HepG2 (cell line): ENCODE measurements around the gene CLDN20. TPM values are rescaled to one million over a fixed set of nuclear protein-coding genes. Genes with fewer than 3 reads are reported as not detected.

ENCODE experiments used
- ATAC-seq: fragments of 200-7000 bp; cut with Tn5 transposase; 3 replicates; pipeline ENCODE4 v1.9.1; 2020; ENCODE audit warnings: mild to moderate bottlenecking, moderate library complexity
- BruUV-seq: library from RNA; stranded (reverse); fragments of 400-500 nt; replicated peaks from 2 replicates; lab custom pipeline; 2021; lab: Mats Ljungman, UMichigan
- CTCF ChIA-PET: fragments of 300-600 bp; formaldehyde crosslinking; extraction: SDS; loops from one replicate; lab custom pipeline; 2021; ENCODE audit warnings: low total read pairs, inconsistent platforms, low intra/inter-chr PET ratio; lab: Yijun Ruan, JAX
- POLR2A ChIA-PET: fragments of 350-600 bp; sonication (Branson Sonifier 250); formaldehyde crosslinking; loops from one replicate; lab custom pipeline; 2020; ENCODE audit warnings: antibody characterized with exemption, inconsistent platforms; lab: Yijun Ruan, JAX
- DNase-seq: peaks from one replicate; pipeline ENCODE4 v3.0.0-alpha.2; 2015; ENCODE audit warnings: low spot score
- FAIRE-seq: peaks from 3 replicates; lab custom pipeline; 2011; peaks lifted over from hg19 to GRCh38; lab: Jason Lieb, UNC
- H2AFZ ChIP-seq: one replicate; pipeline ENCODE4 v1.6.1; 2011; ENCODE audit warnings: low read length, inconsistent platforms
- H3K27ac ChIP-seq: fragments of 300-600 bp; 3 replicates; pipeline ENCODE4 v1.8.0; 2011; ENCODE audit warnings: mixed run types, mild to moderate bottlenecking, mixed read lengths, low read length, inconsistent platforms; ENCODE audit not compliant: insufficient read depth; ENCODE audit errors: extremely low read length
- H3K27me3 ChIP-seq, 2 experiments: fragments of 200-600 bp in 1 of 2; 2 replicates in 1 of 2; 3 replicates in 1 of 2; pipeline versions ENCODE4 v1.6.0 to v1.8.0; 2011; ENCODE audit warnings: low read length in 2 of 2, mild to moderate bottlenecking in 2 of 2, moderate library complexity in 2 of 2, inconsistent platforms in 1 of 2; ENCODE audit not compliant: insufficient read depth in 2 of 2, control insufficient read depth in 1 of 2
- H3K36me3 ChIP-seq, 2 experiments: fragments of 200-600 bp in 1 of 2; replicated peaks in 1 of 2; 2 replicates in 1 of 2; 3 replicates in 1 of 2; pipeline versions ENCODE4 v1.5.1 to v1.8.0; 2011; ENCODE audit warnings: low read length in 2 of 2, inconsistent platforms in 1 of 2; ENCODE audit not compliant: insufficient read depth in 2 of 2, control insufficient read depth in 1 of 2
- H3K4me1 ChIP-seq: 2 replicates; pipeline ENCODE4 v1.5.1; 2012; ENCODE audit warnings: low read length, inconsistent platforms; ENCODE audit not compliant: insufficient read depth
- H3K4me2 ChIP-seq: 2 replicates; pipeline ENCODE4 v1.6.0; 2011; ENCODE audit warnings: low read depth, low read length, inconsistent platforms
- H3K4me3 ChIP-seq, 3 experiments: fragments of 200-600 bp in 1 of 3; sonication (generic), shearing (Covaris generic) in 1 of 3; replicated peaks in 1 of 3; 2 replicates each; pipeline ENCODE4 v1.5.1; 2011 to 2016; ENCODE audit warnings: low read length in 3 of 3, inconsistent platforms in 2 of 3, low read depth in 2 of 3, mild to moderate bottlenecking in 2 of 3, control low read depth in 1 of 3, mixed read lengths in 1 of 3; ENCODE audit not compliant: insufficient read depth in 1 of 3
- H3K79me2 ChIP-seq: one replicate; pipeline ENCODE4 v1.6.1; 2011; ENCODE audit warnings: low read length, inconsistent platforms; ENCODE audit not compliant: insufficient read depth
- H3K9ac ChIP-seq: 2 replicates; pipeline ENCODE4 v1.6.0; 2011; ENCODE audit warnings: mild to moderate bottlenecking, low read depth, low read length, inconsistent platforms; ENCODE audit not compliant: insufficient read depth
- H3K9me3 ChIP-seq: 2 replicates; pipeline ENCODE4 v1.5.1; 2012; ENCODE audit warnings: mild to moderate bottlenecking, low read length
- H4K20me1 ChIP-seq: 2 replicates; pipeline ENCODE4 v1.6.0; 2011; ENCODE audit warnings: inconsistent platforms, mild to moderate bottlenecking, low read length, moderate library complexity; ENCODE audit not compliant: insufficient read depth
- AFF4 ChIP-seq: sonication (generic); formaldehyde crosslinking; IDR thresholded peaks from 2 replicates; pipeline ENCODE4 v1.4.0; 2020; ENCODE audit warnings: missing genetic modification reagents
- AGO2 ChIP-seq: fragments of 200-400 bp; formaldehyde crosslinking; optimal IDR thresholded peaks from 2 replicates; pipeline ENCODE3; 2017; ENCODE audit warnings: mild to moderate bottlenecking, low read depth, low read length, moderate library complexity
- CBX5 ChIP-seq: sonication (generic); formaldehyde crosslinking; IDR thresholded peaks from 2 replicates; pipeline ENCODE4 v1.4.0; 2020; ENCODE audit warnings: missing genetic modification reagents, borderline replicate concordance
- GMEB1 ChIP-seq: sonication (generic); formaldehyde crosslinking; IDR thresholded peaks from 2 replicates; pipeline ENCODE4 v1.5.1; 2020; ENCODE audit warnings: missing genetic modification reagents, mild to moderate bottlenecking, borderline replicate concordance
- KDM2A ChIP-seq: sonication (generic); formaldehyde crosslinking; IDR thresholded peaks from 2 replicates; pipeline ENCODE4 v1.4.0; 2020; ENCODE audit warnings: low read depth, missing genetic modification reagents, borderline replicate concordance
- KDM5A ChIP-seq: fragments of 200-600 bp; sonication (generic); IDR thresholded peaks from 2 replicates; pipeline ENCODE4 v1.7.0; 2018; ENCODE audit warnings: antibody characterized with exemption, mild to moderate bottlenecking, low read length, borderline replicate concordance
- PRPF4 ChIP-seq: fragments of 200-400 bp; formaldehyde crosslinking; IDR thresholded peaks from 2 replicates; pipeline ENCODE4 v1.6.1; 2016; ENCODE audit warnings: low read length, low read depth; ENCODE audit not compliant: poor library complexity, severe bottlenecking
- REXO4 ChIP-seq: sonication (generic); formaldehyde crosslinking; IDR thresholded peaks from 2 replicates; pipeline ENCODE4 v1.8.0; 2022; ENCODE audit warnings: missing genetic modification reagents, mild to moderate bottlenecking, borderline replicate concordance
- ZNF20 ChIP-seq: sonication (generic); formaldehyde crosslinking; IDR thresholded peaks from 2 replicates; pipeline ENCODE4 v1.4.0; 2020; ENCODE audit warnings: mild to moderate bottlenecking, moderate library complexity, missing genetic modification reagents
- ZNF230 ChIP-seq: sonication (generic); formaldehyde crosslinking; IDR thresholded peaks from 2 replicates; pipeline ENCODE4 v1.4.0; 2020; ENCODE audit warnings: mild to moderate bottlenecking, missing genetic modification reagents
- ZNF354B ChIP-seq: sonication (generic); formaldehyde crosslinking; IDR thresholded peaks from 2 replicates; pipeline ENCODE4 v1.8.0; 2022; ENCODE audit warnings: mild to moderate bottlenecking, missing genetic modification reagents
- WGBS: methylation state at CpG from one replicate; pipeline ENCODE4 v1.1.6; 2017; ENCODE audit warnings: low lambda C conversion rate; 5-methylcytosine and 5-hydroxymethylcytosine counted together
- in situ Hi-C: cut with HindIII; loops from 2 replicates; pipeline ENCODE4 v1.10.0; 2017; ENCODE audit warnings: low pct_unique_long_range_greater_than_20kb; ENCODE audit not compliant: extremely low pct_ligation_motif_present
- intact Hi-C: fragments of 100-400 bp; cut with micrococcal nuclease; formaldehyde crosslinking; loops from one replicate; pipeline ENCODE4 v1.10.0; 2022; ENCODE audit not compliant: unreplicated experiment
- polyA plus RNA-seq, 8 experiments: library from polyadenylated mRNA; depleted of rRNA in 3 of 8; stranded (reverse) in 7 of 8; unstranded in 1 of 8; fragments of >200 nt; fragmentation: Illumina TruSeq in 4 of 8; extraction: Trizol in 4 of 8; gene quantifications; 2 replicates each; pipeline versions ENCODE4 v1.2.1 to v1.2.3, GENCODE V29; 2011 to 2016; ENCODE audit warnings: low read depth in 4 of 8, missing spikeins in 1 of 8, mixed read lengths in 1 of 8; ENCODE audit not compliant: insufficient read depth in 1 of 8
- total RNA-seq, 5 experiments: library from RNA; depleted of rRNA; stranded (reverse); fragments of >200 nt; fragmentation: Illumina TruSeq; extraction: Trizol; gene quantifications; 2 replicates each; pipeline ENCODE4 v1.2.3, GENCODE V29; 2016; ENCODE audit warnings: low read depth in 1 of 5

CLDN20 gene
- total and polyA plus RNA-seq, 2 of the 13 experiments (the other 11 are each of a cell fraction or from before 2014, with no cell fraction given) = not detected

GRCh38 chr6:155262655-155263054 is 1.2 kb upstream of the CLDN20 start:
- ChIA-PET POLR2A (no interaction called here), CTCF (no interaction called here)
- peak; percentile 55 for FAIRE-seq

DNA sequence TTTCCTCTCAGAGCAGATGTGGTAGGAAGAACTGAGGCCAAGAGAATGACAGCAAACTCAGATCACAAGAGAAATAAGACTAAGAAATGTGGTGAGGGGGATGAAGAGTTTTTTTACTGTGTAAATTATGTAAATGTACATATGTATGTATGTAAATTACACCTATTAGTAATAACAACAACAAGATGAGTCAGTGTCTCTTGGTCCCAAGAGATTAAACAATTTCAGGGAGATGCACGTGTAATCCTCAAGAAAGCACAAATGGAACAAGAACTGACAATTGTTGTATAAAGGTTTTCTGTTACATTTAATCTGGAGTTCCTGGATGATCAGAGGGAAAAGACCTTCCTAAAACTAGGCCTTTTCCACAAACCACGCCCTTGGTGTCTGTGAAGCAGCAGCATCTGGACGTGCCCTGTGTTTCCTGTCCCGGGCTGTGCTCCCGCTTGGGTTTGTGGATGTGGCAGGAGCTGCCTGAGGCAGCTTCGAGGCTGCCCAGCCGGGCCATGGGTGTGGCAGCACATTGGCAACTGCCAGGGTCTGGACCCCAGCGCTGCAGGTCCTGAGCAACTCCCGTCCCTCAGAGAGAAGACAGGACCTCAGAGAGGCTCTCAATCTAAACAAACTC is 994 bp downstream of the CLDN20 start:
- H3K4me2 ChIP-seq = no peak overlapping the region
- ATAC-seq = no peak
- H4K20me1 ChIP-seq = peaks cover 3% of the 10 kb centered on the region; the same call in 1 of the 2 replicates
- H3K79me2 ChIP-seq = peaks cover 13% of the 10 kb centered on the region
- no peak for FAIRE-seq
- in situ Hi-C loops (no loop called here), intact Hi-C loops (no loop called here)
- no peak overlapping the region for H3K4me3 ChIP-seq
- DNase-seq = no peak
- ChIA-PET POLR2A (no interaction called here), CTCF (no interaction called here)
- H3K9ac ChIP-seq = no peak overlapping the region
- H3K9me3 ChIP-seq = no peaks in the 10 kb centered on the region
- no peak overlapping the region for H3K27ac ChIP-seq
- no TSS peak for BruUV-seq
- H2AFZ ChIP-seq = no peak overlapping the region
- over 99% methylated on average over 9 of the region's 9 CpGs for WGBS
- peaks cover 34 to 79% of the 10 kb centered on the region in 2 experiments for H3K36me3 ChIP-seq
- 0 out of 2 replicates have a peak, but pooled peaks cover 7% of the 10 kb centered on the region for H3K4me1 ChIP-seq
- no peaks in the 10 kb centered on the region for H3K27me3 ChIP-seq
- no peak for TF ChIP-seq PRPF4
- TF ChIP-seq KDM5A = no peak
- TF ChIP-seq ZNF230 (CRISPR knock-in tag) = no peak
- no peak for TF ChIP-seq ZNF354B (CRISPR knock-in tag)
- TF ChIP-seq AFF4 (CRISPR knock-in tag) = no peak
- no peak for TF ChIP-seq ZNF20 (CRISPR knock-in tag)
- TF ChIP-seq KDM2A = no peak
- peak; percentile 59 for TF ChIP-seq AGO2
- no peak for TF ChIP-seq REXO4 (CRISPR knock-in tag)

More at GRCh38 chr6:155262655-155263054, 1.2 kb upstream of the CLDN20 start:
- TSS peak; percentile 6 for BruUV-seq
- Histone ChIP-seq H3K27ac (no peak overlapping the region), H3K36me3 (peaks cover 48 to 89% of the 10 kb centered on the region in 2 experiments), H3K27me3 (no peaks in the 10 kb centered on the region), H4K20me1 (0 out of 2 replicates have a peak, but pooled peaks cover 3% of the 10 kb centered on the region), H3K4me1 (no peaks in the 10 kb centered on the region), H2AFZ (no peak overlapping the region), H3K9me3 (no peaks in the 10 kb centered on the region), H3K4me2 (no peak overlapping the region), H3K9ac (no peak overlapping the region), H3K4me3 (no peak overlapping the region), H3K79me2 (peaks cover 13% of the 10 kb centered on the region)
- no peak for TF ChIP-seq GMEB1
- no peak for TF ChIP-seq CBX5 (CRISPR knock-in tag)
- DNase-seq = no peak
- in situ Hi-C loops = no loop called here
- 98% methylated on average over 4 of the region's 4 CpGs for WGBS
- no peak for ATAC-seq
- intact Hi-C loops = no loop called here
